Panc1 (cell line): ENCODE measurements around the gene OR4F6. TPM values are rescaled to one million over a fixed set of nuclear protein-coding genes. Genes with fewer than 3 reads are reported as not detected.

Experiments used
- ATAC-seq: fragments of 200-7000 bp; cut with Tn5 transposase; 2 replicates; pipeline ENCODE4 v1.9.1; 2020; ENCODE audit warnings: mild to moderate bottlenecking, moderate library complexity
- BruUV-seq: library from RNA; stranded (reverse); fragments of 400-500 nt; replicated peaks from 2 replicates; lab custom pipeline; 2021; lab: Mats Ljungman, UMichigan
- CTCF ChIA-PET: fragments of 300-600 bp; sonication (Branson Sonifier 250); formaldehyde crosslinking; loops from one replicate; lab custom pipeline; 2022; ENCODE audit warnings: antibody characterized with exemption; lab: Charles Lee
- POLR2A ChIA-PET: fragments of 300-600 bp; sonication (Branson Sonifier 250); formaldehyde crosslinking; loops from one replicate; lab custom pipeline; 2022; ENCODE audit warnings: antibody characterized with exemption; lab: Charles Lee
- DNase-seq: peaks from one replicate; pipeline ENCODE4 v3.0.0-alpha.2; 2010; ENCODE audit warnings: low read depth, low spot score
- H3K27ac ChIP-seq: 2 replicates; pipeline ENCODE4 v1.5.1; 2011; ENCODE audit warnings: mild to moderate bottlenecking, low read length, inconsistent platforms
- H3K27me3 ChIP-seq: fragments of 200-500 bp; sonication (Bioruptor generic); 2 replicates; pipeline ENCODE4 v1.6.0; 2014; ENCODE audit warnings: low read length, inconsistent platforms; ENCODE audit not compliant: control insufficient read depth, insufficient read depth
- H3K36me3 ChIP-seq: fragments of 200-500 bp; sonication (Bioruptor generic); 2 replicates; pipeline ENCODE4 v1.5.1; 2014; ENCODE audit warnings: inconsistent platforms, mild to moderate bottlenecking, low read length, moderate library complexity; ENCODE audit not compliant: control insufficient read depth, insufficient read depth
- H3K4me1 ChIP-seq: 2 replicates; pipeline ENCODE4 v1.5.1; 2011; ENCODE audit warnings: inconsistent platforms, mild to moderate bottlenecking, low read length, moderate library complexity; ENCODE audit not compliant: control insufficient read depth, insufficient read depth
- H3K4me3 ChIP-seq, 2 experiments: 2 replicates each; pipeline ENCODE4 v1.5.1; 2011 to 2012; ENCODE audit warnings: low read depth in 2 of 2, low read length in 2 of 2, mild to moderate bottlenecking in 2 of 2, inconsistent platforms in 1 of 2, moderate library complexity in 1 of 2
- H3K9me3 ChIP-seq: fragments of 200-500 bp; sonication (Bioruptor generic); 2 replicates; pipeline ENCODE4 v1.5.1; 2014; ENCODE audit warnings: low read depth, mild to moderate bottlenecking, inconsistent platforms, low read length, moderate library complexity; ENCODE audit not compliant: control insufficient read depth, insufficient read depth
- POLR2AphosphoS5 ChIP-seq: IDR thresholded peaks from 2 replicates; pipeline ENCODE4 v1.6.1; 2012; ENCODE audit warnings: mild to moderate bottlenecking, low read depth, low read length, moderate library complexity
- SIN3A ChIP-seq: IDR thresholded peaks from 2 replicates; pipeline ENCODE4 v1.6.1; 2012; ENCODE audit warnings: low read depth, mild to moderate bottlenecking, low read length, moderate library complexity, borderline replicate concordance; ENCODE audit not compliant: insufficient read depth
- TCF7L2 ChIP-seq: IDR thresholded peaks from 2 replicates; pipeline ENCODE4 v1.6.1; 2011; ENCODE audit warnings: mild to moderate bottlenecking, low read depth, low read length, inconsistent platforms
- in situ Hi-C: cut with HindIII; loops from 2 replicates; pipeline ENCODE4 v1.10.0; 2016; ENCODE audit warnings: low sequenced_read_pairs, low pct_unique_long_range_greater_than_20kb
- intact Hi-C: fragments of 100-400 bp; cut with micrococcal nuclease; formaldehyde crosslinking; loops from one replicate; pipeline ENCODE4 v1.10.0; 2022; ENCODE audit not compliant: unreplicated experiment
- total RNA-seq: library from RNA; stranded (reverse); gene quantifications from one replicate; pipeline ENCODE4 v1.2.1, GENCODE V29; 2021; ENCODE audit not compliant: unreplicated experiment
- TF ChIP-seq, protein P1 (sequence below), 2 experiments: IDR thresholded peaks; 2 replicates each; pipeline ENCODE4 v1.6.1; 2011 to 2012; ENCODE audit warnings: low read depth in 2 of 2, control low read depth in 1 of 2, low read length in 1 of 2, mild to moderate bottlenecking in 1 of 2, moderate library complexity in 1 of 2; ENCODE audit not compliant: insufficient read depth in 1 of 2
- TF ChIP-seq, protein P2 (sequence below): fragments of 450-650 bp; IDR thresholded peaks from 2 replicates; pipeline ENCODE4 v1.5.1; 2017; ENCODE audit warnings: mild to moderate bottlenecking

The OR4F6 gene
- total RNA-seq, 1 experiment from 2014 or later = not detected

DNA sequence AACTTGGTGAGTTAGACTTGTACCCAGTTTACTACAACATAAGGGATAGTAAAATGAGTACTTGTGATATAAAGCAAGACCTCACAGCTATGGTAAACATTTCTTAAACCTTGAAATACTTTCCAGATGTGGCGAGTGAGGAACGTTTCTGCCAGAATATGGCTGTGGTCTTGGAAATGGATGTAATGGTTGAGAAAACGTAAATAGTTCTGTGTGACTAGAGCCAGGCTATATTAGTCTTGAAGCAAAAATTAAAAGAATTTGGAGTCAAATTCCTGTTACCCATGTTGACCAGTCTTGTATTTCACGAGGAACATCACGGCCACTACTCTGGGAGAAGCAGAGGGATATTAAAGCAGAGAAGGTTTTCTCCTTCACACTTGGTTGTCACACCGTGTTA lies 23.9 kb downstream of the OR4F6 start:
- no peaks in the 10 kb centered on the region for H3K36me3 ChIP-seq
- ChIA-PET CTCF (no interaction called here), POLR2A (no interaction called here)
- H3K4me1 ChIP-seq = no peaks in the 10 kb centered on the region
- TF ChIP-seq TCF7L2 (no peak), SIN3A (no peak), POLR2AphosphoS5 (no peak)
- TF ChIP-seq, protein P1, sequence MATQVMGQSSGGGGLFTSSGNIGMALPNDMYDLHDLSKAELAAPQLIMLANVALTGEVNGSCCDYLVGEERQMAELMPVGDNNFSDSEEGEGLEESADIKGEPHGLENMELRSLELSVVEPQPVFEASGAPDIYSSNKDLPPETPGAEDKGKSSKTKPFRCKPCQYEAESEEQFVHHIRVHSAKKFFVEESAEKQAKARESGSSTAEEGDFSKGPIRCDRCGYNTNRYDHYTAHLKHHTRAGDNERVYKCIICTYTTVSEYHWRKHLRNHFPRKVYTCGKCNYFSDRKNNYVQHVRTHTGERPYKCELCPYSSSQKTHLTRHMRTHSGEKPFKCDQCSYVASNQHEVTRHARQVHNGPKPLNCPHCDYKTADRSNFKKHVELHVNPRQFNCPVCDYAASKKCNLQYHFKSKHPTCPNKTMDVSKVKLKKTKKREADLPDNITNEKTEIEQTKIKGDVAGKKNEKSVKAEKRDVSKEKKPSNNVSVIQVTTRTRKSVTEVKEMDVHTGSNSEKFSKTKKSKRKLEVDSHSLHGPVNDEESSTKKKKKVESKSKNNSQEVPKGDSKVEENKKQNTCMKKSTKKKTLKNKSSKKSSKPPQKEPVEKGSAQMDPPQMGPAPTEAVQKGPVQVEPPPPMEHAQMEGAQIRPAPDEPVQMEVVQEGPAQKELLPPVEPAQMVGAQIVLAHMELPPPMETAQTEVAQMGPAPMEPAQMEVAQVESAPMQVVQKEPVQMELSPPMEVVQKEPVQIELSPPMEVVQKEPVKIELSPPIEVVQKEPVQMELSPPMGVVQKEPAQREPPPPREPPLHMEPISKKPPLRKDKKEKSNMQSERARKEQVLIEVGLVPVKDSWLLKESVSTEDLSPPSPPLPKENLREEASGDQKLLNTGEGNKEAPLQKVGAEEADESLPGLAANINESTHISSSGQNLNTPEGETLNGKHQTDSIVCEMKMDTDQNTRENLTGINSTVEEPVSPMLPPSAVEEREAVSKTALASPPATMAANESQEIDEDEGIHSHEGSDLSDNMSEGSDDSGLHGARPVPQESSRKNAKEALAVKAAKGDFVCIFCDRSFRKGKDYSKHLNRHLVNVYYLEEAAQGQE (IDR thresholded peaks at IDR 0.05; ENCODE audit: insufficient read depth in 1 of 2, low read depth in 2 of 2, low read length in 1 of 2) = no peak
- TF ChIP-seq, protein P2, sequence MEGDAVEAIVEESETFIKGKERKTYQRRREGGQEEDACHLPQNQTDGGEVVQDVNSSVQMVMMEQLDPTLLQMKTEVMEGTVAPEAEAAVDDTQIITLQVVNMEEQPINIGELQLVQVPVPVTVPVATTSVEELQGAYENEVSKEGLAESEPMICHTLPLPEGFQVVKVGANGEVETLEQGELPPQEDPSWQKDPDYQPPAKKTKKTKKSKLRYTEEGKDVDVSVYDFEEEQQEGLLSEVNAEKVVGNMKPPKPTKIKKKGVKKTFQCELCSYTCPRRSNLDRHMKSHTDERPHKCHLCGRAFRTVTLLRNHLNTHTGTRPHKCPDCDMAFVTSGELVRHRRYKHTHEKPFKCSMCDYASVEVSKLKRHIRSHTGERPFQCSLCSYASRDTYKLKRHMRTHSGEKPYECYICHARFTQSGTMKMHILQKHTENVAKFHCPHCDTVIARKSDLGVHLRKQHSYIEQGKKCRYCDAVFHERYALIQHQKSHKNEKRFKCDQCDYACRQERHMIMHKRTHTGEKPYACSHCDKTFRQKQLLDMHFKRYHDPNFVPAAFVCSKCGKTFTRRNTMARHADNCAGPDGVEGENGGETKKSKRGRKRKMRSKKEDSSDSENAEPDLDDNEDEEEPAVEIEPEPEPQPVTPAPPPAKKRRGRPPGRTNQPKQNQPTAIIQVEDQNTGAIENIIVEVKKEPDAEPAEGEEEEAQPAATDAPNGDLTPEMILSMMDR = no peak
- ATAC-seq (no peak), DNase-seq (no peak)
- in situ Hi-C loops = no loop called here
- no peak overlapping the region for H3K27ac ChIP-seq
- BruUV-seq = no TSS peak
- H3K4me3 ChIP-seq = no peak overlapping the region
- no peaks in the 10 kb centered on the region for H3K9me3 ChIP-seq
- intact Hi-C loops = no loop called here
- H3K27me3 ChIP-seq = peaks cover 15% of the 10 kb centered on the region

DNA sequence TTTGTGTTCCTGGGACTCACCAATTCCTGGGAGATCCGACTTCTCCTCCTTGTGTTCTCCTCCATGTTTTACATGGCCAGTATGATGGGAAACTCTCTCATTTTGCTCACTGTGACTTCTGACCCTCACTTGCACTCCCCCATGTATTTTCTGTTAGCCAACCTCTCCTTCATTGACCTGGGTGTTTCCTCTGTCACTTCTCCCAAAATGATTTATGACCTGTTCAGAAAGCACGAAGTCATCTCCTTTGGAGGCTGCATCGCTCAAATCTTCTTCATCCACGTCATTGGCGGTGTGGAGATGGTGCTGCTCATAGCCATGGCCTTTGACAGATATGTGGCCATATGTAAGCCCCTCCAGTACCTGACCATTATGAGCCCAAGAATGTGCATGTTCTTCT lies 25.5 kb downstream of the OR4F6 start:
- in situ Hi-C loops = no loop called here
- POLR2A ChIA-PET = no interaction called here

DNA sequence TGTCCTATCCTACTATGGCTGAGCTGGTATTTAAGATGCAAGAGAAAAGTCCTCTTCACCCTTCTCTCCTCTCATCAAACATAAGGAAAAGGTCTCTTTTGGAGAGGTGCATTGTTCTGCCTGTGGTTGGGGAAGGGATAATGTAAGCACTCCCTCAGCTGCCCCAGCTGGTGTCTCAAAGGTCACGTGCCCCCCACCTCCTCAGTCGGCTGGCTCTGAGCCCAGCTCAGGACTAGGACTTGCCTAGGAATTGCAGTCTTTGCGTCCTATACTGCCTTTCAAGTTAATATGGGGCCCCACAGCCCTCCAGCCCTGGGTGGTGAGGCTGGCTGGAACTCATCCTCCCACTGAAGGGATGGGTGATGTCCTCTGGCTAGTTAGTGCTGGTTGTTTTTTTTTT lies 38.3 kb downstream of the OR4F6 start:
- intact Hi-C loops = no loop called here
- CTCF ChIA-PET = no interaction called here
- H3K9me3 ChIP-seq = no peaks in the 10 kb centered on the region
- H3K27ac ChIP-seq = no peak overlapping the region
- H3K4me3 ChIP-seq = no peak overlapping the region
- TF ChIP-seq POLR2AphosphoS5 = no peak
- TF ChIP-seq, protein P2 = no peak
- in situ Hi-C loops = no loop called here
- ATAC-seq (no peak), DNase-seq (no peak)
- H3K4me1 ChIP-seq = no peaks in the 10 kb centered on the region
- BruUV-seq = no TSS peak
- peaks cover 20% of the 10 kb centered on the region for H3K27me3 ChIP-seq
- no peaks in the 10 kb centered on the region for H3K36me3 ChIP-seq
- POLR2A ChIA-PET = no interaction called here

More for the DNA sequence above, 25.5 kb downstream of the OR4F6 start:
- intact Hi-C loops = no loop called here
- no peaks in the 10 kb centered on the region for H3K9me3 ChIP-seq
- no peak for TF ChIP-seq SIN3A
- no peak for TF ChIP-seq POLR2AphosphoS5
- no peak overlapping the region for H3K4me3 ChIP-seq
- no peak for ATAC-seq
- no peaks in the 10 kb centered on the region for H3K36me3 ChIP-seq
- H3K27me3 ChIP-seq = peaks cover 15% of the 10 kb centered on the region
- no TSS peak for BruUV-seq
- no peak overlapping the region for H3K27ac ChIP-seq
- no peak for DNase-seq
- CTCF ChIA-PET = interaction anchor here (0.9 kb wide), 1 partner anchor 15 kb away, joined by 4 read pairs; no protein-coding TSS in a partner anchor
- H3K4me1 ChIP-seq = no peaks in the 10 kb centered on the region
